ENCODE measurements around the gene NPPC. TPM values are rescaled to one million over a fixed set of nuclear protein-coding genes. Genes with fewer than 3 reads are reported as not detected.
"Not testable (repeated sequence)": the region's sequence is repeated elsewhere in the genome, so short reads cannot be mapped to it uniquely, and the experiment has no call there.

The NPPC gene
- total RNA-seq, 1 donor from 2014 or later, result not detected

DNA sequence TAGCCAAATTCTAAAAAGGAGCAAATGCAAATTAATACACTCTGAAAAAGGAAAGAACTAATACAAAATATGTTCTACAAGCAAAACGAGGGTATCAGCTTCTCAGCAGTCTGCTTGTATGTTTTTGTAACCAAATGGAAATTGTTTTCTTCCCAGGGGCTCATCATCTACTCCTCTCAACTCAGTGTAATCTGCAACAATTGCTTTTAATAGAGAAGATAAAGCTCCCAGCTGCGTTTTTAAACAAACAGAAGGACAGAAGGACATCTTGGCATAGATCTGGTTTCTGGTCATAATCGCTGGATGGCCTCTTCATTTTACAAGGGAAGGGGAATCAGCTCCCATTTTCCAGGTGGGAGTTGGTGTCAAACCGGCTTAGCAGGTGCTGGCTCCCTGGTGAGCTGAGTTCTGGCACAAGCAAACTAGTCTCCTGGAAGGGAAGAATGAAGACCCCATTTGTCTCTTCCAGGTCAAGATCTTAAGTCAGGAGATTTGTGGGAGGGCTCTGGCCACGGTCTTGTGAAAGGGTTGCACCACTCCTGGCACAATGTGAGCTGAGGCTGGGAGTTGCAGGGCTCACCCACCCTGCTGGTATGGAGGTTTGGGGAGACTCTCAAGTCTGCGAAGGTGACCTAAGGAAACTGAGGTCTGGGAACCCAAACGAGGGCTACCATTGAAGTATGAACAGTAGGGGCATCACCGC lies 41.6 kb downstream of the NPPC start:
- Mint-ChIP-seq H3K4me1 (ENCODE audit: low read depth) (no peaks in the 10 kb centered on the region), H3K9me3 (ENCODE audit: low read depth) (no peaks in the 10 kb centered on the region), H3K27me3 (peaks cover 12% of the 10 kb centered on the region), H3K27ac (no peak overlapping the region), H3K36me3 (ENCODE audit: insufficient read depth) (no peaks in the 10 kb centered on the region), H3K4me3 (ENCODE audit: low read depth) (no peak overlapping the region)
- TF ChIP-seq, protein P1, sequence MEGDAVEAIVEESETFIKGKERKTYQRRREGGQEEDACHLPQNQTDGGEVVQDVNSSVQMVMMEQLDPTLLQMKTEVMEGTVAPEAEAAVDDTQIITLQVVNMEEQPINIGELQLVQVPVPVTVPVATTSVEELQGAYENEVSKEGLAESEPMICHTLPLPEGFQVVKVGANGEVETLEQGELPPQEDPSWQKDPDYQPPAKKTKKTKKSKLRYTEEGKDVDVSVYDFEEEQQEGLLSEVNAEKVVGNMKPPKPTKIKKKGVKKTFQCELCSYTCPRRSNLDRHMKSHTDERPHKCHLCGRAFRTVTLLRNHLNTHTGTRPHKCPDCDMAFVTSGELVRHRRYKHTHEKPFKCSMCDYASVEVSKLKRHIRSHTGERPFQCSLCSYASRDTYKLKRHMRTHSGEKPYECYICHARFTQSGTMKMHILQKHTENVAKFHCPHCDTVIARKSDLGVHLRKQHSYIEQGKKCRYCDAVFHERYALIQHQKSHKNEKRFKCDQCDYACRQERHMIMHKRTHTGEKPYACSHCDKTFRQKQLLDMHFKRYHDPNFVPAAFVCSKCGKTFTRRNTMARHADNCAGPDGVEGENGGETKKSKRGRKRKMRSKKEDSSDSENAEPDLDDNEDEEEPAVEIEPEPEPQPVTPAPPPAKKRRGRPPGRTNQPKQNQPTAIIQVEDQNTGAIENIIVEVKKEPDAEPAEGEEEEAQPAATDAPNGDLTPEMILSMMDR (IDR thresholded peaks at IDR 0.05; ENCODE audit: unreplicated experiment), result no peak
- no peak for DNase-seq (ENCODE audit: low spot score, unreplicated experiment)

DNA sequence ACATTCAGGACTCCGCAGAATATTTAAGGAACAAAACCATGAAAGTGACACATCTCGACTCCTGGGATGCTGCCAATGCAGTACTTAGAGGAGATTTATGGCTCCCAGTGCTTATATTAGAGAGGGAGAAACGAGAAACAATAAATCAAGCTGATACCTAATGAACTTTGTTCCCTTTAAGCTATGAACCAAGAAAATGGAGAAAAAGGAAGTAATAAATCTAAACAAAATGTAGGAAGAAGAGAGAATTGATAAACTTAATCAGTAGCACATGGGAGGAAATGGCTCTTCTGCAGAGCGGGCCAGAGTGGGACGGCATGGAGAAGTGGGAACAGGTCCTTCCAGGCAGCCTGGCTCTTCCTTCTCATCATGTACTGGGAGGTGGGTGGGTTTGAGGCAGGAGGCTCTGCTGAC lies 42.7 kb downstream of the NPPC start:
- TF ChIP-seq, protein P1 (IDR thresholded peaks at IDR 0.05; ENCODE audit: unreplicated experiment), result no peak
- Mint-ChIP-seq H3K27me3 (peaks cover 12% of the 10 kb centered on the region), H3K9me3 (ENCODE audit: low read depth) (no peaks in the 10 kb centered on the region), H3K27ac (no peak overlapping the region), H3K4me1 (ENCODE audit: low read depth) (no peaks in the 10 kb centered on the region), H3K36me3 (ENCODE audit: insufficient read depth) (no peaks in the 10 kb centered on the region), H3K4me3 (ENCODE audit: low read depth) (no peak overlapping the region)
- no peak for DNase-seq (ENCODE audit: low spot score, unreplicated experiment)

DNA sequence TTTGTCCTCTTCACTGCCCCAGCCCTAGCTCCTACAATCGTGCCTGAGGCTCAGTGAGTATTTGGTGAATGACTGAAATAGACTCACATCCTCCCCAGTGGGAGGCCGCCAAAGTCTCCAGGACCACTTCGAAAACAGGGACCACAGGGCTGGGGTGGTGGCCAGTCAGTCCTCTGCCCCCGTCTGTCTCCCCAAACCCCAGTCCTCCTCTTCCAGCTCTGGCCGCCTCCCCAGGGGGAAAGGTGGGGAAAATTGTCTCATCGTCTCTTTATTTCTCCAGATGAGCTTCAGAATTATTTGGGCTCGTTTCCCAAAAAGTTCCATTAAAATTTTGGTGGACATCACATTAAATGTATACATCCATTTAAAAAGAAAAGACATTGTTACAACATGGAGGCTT lies 43.5 kb downstream of the NPPC start:
- Mint-ChIP-seq H3K36me3 (ENCODE audit: insufficient read depth) (no peaks in the 10 kb centered on the region), H3K9me3 (ENCODE audit: low read depth) (no peaks in the 10 kb centered on the region), H3K27ac (no peak overlapping the region), H3K4me3 (ENCODE audit: low read depth) (no peak overlapping the region), H3K4me1 (ENCODE audit: low read depth) (no peaks in the 10 kb centered on the region), H3K27me3 (peaks cover 12% of the 10 kb centered on the region)
- TF ChIP-seq, protein P1 (IDR thresholded peaks at IDR 0.05; ENCODE audit: unreplicated experiment), result no peak
- DNase-seq (ENCODE audit: low spot score, unreplicated experiment), result no peak

DNA sequence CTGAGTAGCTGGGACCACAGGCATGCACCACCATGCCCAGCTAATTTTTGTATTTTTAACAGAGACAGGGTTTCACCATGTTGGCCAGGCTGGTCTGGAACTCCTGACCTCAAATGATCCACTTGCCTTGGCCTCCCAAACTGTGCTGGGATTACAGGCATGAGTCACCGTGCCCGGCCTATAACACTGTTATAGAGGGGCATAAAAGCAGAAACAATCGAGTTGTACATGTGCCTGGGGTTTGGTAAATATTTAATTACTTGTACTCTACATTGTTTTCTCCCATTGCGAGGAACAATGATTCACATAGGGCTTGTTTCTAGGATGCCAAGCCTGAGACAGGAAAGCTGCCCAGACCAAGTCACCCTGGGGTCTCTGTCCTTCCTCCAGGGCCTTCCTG lies 45.8 kb downstream of the NPPC start:
- not testable (repeated sequence) for H3K9me3 Mint-ChIP-seq (ENCODE audit: low read depth); H3K4me3 Mint-ChIP-seq (ENCODE audit: low read depth); H3K36me3 Mint-ChIP-seq (ENCODE audit: insufficient read depth); H3K27ac Mint-ChIP-seq; H3K4me1 Mint-ChIP-seq (ENCODE audit: low read depth); DNase-seq (ENCODE audit: low spot score, unreplicated experiment); H3K27me3 Mint-ChIP-seq

DNA sequence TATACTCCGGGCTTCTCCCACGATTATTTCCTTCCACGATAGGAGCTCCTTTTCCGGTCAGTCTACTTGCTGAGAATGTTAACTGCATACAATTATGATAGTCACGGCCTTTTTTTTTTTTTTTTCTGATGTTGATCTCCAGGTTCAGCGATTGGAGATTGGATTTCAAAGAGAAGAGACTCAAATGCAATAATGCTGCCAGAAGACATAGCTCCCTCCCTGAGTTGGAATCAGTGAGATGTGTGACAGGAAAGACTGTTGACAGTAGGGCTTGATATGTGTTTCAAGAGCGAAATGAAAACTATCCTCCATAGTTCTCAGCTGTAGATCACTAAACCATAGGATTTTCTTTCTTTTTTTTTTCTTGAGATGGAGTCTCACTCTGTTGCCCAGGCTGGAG lies 47.0 kb downstream of the NPPC start:
- no peak for DNase-seq (ENCODE audit: low spot score, unreplicated experiment)
- no peak overlapping the region for H3K27ac Mint-ChIP-seq
- H3K9me3 Mint-ChIP-seq (ENCODE audit: low read depth), result no peaks in the 10 kb centered on the region
- H3K36me3 Mint-ChIP-seq (ENCODE audit: insufficient read depth), result no peaks in the 10 kb centered on the region
- H3K4me1 Mint-ChIP-seq (ENCODE audit: low read depth), result no peaks in the 10 kb centered on the region
- TF ChIP-seq, protein P1 (IDR thresholded peaks at IDR 0.05; ENCODE audit: unreplicated experiment), result no peak
- H3K4me3 Mint-ChIP-seq (ENCODE audit: low read depth), result no peak overlapping the region
- H3K27me3 Mint-ChIP-seq, result peaks cover 7% of the 10 kb centered on the region
